WTC11 (cell line): ENCODE measurements around the gene CD79B.

ENCODE experiments used
- ARID4B ChIP-seq: sonication (generic); formaldehyde crosslinking; IDR thresholded peaks from 2 replicates; pipeline ENCODE4 v1.8.0; 2023; ENCODE audit warnings: missing genetic modification reagents, mild to moderate bottlenecking, borderline replicate concordance
- ATF3 ChIP-seq: sonication (generic); formaldehyde crosslinking; conservative IDR thresholded peaks from 2 replicates; pipeline ENCODE4 v1.8.1; 2022; ENCODE audit warnings: mild to moderate bottlenecking, missing genetic modification reagents
- CTCF ChIP-seq: fragments of 200-600 bp; IDR thresholded peaks from 2 replicates; pipeline ENCODE4 v1.8.0; 2022; ENCODE audit warnings: antibody characterized with exemption
- FOXP1 ChIP-seq: sonication (generic); formaldehyde crosslinking; IDR thresholded peaks from 2 replicates; pipeline ENCODE4 v1.8.0; 2022; ENCODE audit warnings: missing genetic modification reagents, mild to moderate bottlenecking, moderate library complexity, borderline replicate concordance
- PRDM15 ChIP-seq: sonication (generic); formaldehyde crosslinking; IDR thresholded peaks from 2 replicates; pipeline ENCODE4 v1.8.0; 2022; ENCODE audit warnings: missing genetic modification reagents
- TEAD4 ChIP-seq: sonication (generic); formaldehyde crosslinking; IDR thresholded peaks from 2 replicates; pipeline ENCODE4 v1.8.0; 2022; ENCODE audit warnings: mild to moderate bottlenecking, missing genetic modification reagents
- TF ChIP-seq, protein P1 (sequence below): sonication (generic); formaldehyde crosslinking; IDR thresholded peaks from 2 replicates; pipeline ENCODE4 v1.8.1; 2023; ENCODE audit warnings: mild to moderate bottlenecking, missing genetic modification reagents, borderline replicate concordance

DNA sequence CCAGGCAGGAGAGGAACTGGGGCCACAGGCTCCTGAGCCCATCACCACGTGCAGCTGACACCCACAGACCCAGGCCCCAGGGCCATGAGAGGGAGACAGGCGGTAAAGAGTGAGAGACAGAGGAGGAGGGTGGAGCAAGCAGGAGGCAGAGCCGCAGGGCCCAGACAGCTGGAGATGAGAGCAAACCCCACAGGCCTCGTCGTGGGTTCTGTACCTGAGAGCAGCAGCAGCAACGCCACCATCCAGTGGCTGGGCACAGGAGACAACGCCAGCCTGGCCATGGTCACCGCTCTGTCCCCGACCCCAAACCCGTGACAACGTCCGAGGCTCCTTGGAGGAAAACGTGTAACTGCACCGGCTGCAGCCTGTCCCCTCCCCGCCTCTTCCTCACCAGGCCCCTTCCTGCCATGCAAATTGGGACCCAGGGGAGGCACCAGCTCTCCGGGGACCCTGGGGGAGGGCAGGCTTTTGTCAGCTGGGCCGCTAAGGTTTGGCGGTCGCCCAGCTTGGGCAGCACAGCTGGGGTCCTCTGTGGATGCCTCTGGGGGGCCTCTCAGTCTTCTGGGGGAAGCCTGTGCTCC is at the start of gene CD79B:
- TF ChIP-seq, protein P1, sequence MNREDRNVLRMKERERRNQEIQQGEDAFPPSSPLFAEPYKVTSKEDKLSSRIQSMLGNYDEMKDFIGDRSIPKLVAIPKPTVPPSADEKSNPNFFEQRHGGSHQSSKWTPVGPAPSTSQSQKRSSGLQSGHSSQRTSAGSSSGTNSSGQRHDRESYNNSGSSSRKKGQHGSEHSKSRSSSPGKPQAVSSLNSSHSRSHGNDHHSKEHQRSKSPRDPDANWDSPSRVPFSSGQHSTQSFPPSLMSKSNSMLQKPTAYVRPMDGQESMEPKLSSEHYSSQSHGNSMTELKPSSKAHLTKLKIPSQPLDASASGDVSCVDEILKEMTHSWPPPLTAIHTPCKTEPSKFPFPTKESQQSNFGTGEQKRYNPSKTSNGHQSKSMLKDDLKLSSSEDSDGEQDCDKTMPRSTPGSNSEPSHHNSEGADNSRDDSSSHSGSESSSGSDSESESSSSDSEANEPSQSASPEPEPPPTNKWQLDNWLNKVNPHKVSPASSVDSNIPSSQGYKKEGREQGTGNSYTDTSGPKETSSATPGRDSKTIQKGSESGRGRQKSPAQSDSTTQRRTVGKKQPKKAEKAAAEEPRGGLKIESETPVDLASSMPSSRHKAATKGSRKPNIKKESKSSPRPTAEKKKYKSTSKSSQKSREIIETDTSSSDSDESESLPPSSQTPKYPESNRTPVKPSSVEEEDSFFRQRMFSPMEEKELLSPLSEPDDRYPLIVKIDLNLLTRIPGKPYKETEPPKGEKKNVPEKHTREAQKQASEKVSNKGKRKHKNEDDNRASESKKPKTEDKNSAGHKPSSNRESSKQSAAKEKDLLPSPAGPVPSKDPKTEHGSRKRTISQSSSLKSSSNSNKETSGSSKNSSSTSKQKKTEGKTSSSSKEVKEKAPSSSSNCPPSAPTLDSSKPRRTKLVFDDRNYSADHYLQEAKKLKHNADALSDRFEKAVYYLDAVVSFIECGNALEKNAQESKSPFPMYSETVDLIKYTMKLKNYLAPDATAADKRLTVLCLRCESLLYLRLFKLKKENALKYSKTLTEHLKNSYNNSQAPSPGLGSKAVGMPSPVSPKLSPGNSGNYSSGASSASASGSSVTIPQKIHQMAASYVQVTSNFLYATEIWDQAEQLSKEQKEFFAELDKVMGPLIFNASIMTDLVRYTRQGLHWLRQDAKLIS (CRISPR knock-in tag) = no peak
- no peak for TF ChIP-seq CTCF
- TF ChIP-seq ARID4B = no peak
- TF ChIP-seq FOXP1 (CRISPR knock-in tag) = no peak
- no peak for TF ChIP-seq TEAD4
- no peak for TF ChIP-seq PRDM15
- no peak for TF ChIP-seq ATF3 (CRISPR knock-in tag)
